ENCODE data around the gene EFCAB6.

GRCh38 chr22:43591380-43591779 is 220.7 kb downstream of the EFCAB6 start:
- TF ChIP-seq CTCF (IDR thresholded peaks at IDR 0.05): no peak
- no peak for TF ChIP-seq REST (IDR thresholded peaks at IDR 0.05; ENCODE audit: insufficient read depth in 1 of 2, low read depth in 2 of 2, low read length in 1 of 2)
